ENCODE results near the gene EDRF1. TPM values are rescaled to one million over a fixed set of nuclear protein-coding genes. Genes with fewer than 3 reads are reported as not detected.
A peak's percentile ranks its signal among the peaks of the same experiment; 100 is the strongest.

The EDRF1 gene
- total RNA-seq, 1 experiment from 2014 or later = 63.3 TPM

- no peak overlapping the region for H3K4me2 ChIP-seq (ENCODE audit: low read depth, low read length, poor library complexity, severe bottlenecking)
- no peak overlapping the region for H3K9ac ChIP-seq (ENCODE audit: low read length)
- no peaks in the 10 kb centered on the region for H4K20me1 ChIP-seq (ENCODE audit: insufficient read depth, low read depth, low read length)
- no peak overlapping the region for H3K4me3 ChIP-seq (ENCODE audit: low read length)
- no peak overlapping the region for H2AFZ ChIP-seq (ENCODE audit: low read length)
- no peaks in the 10 kb centered on the region for H3K9me3 ChIP-seq (ENCODE audit: low read length)
- no peak overlapping the region for H3K27ac ChIP-seq (ENCODE audit: low read length)
- peak; percentile 62 for DNase-seq
- no peaks in the 10 kb centered on the region for H3K4me1 ChIP-seq (ENCODE audit: low read length)
- H3K27me3 ChIP-seq (ENCODE audit: low read length) = no peaks in the 10 kb centered on the region
- H3K9me2 ChIP-seq (replicated peaks; ENCODE audit: insufficient read depth, low read length) = no peaks in the 10 kb centered on the region
- no peaks in the 10 kb centered on the region; the same call in 1 of the 2 replicates for H3K79me2 ChIP-seq (ENCODE audit: low read length)
- H3K36me3 ChIP-seq (ENCODE audit: insufficient read depth, low read length) = peaks cover 68% of the 10 kb centered on the region
Observed at GRCh38 chr10:125742465-125742864, 23.0 kb downstream of the EDRF1 start.

GRCh38 chr10:125744909-125745308 is 25.4 kb downstream of the EDRF1 start:
- H3K36me3 ChIP-seq (ENCODE audit: insufficient read depth, low read length) = peaks cover 60% of the 10 kb centered on the region
- no peak overlapping the region for H2AFZ ChIP-seq (ENCODE audit: low read length)
- H3K9ac ChIP-seq (ENCODE audit: low read length) = no peak overlapping the region
- H3K79me2 ChIP-seq (ENCODE audit: low read length) = no peaks in the 10 kb centered on the region; the same call in 1 of the 2 replicates
- H3K4me1 ChIP-seq (ENCODE audit: low read length) = no peaks in the 10 kb centered on the region
- no peaks in the 10 kb centered on the region for H3K9me3 ChIP-seq (ENCODE audit: low read length)
- no peak overlapping the region for H3K4me3 ChIP-seq (ENCODE audit: low read length)
- H3K27ac ChIP-seq (ENCODE audit: low read length) = no peak overlapping the region
- no peaks in the 10 kb centered on the region for H4K20me1 ChIP-seq (ENCODE audit: insufficient read depth, low read depth, low read length)
- DNase-seq = no peak
- H3K4me2 ChIP-seq (ENCODE audit: low read depth, low read length, poor library complexity, severe bottlenecking) = no peak overlapping the region
- H3K27me3 ChIP-seq (ENCODE audit: low read length) = no peaks in the 10 kb centered on the region
- H3K9me2 ChIP-seq (replicated peaks; ENCODE audit: insufficient read depth, low read length) = no peaks in the 10 kb centered on the region

- no peak overlapping the region for H3K4me2 ChIP-seq (ENCODE audit: low read depth, low read length, poor library complexity, severe bottlenecking)
- H3K27me3 ChIP-seq (ENCODE audit: low read length) = no peaks in the 10 kb centered on the region
Observed at GRCh38 chr10:125747417-125747816, 27.9 kb downstream of the EDRF1 start.

GRCh38 chr10:125756196-125756595 is 36.7 kb downstream of the EDRF1 start:
- H3K4me2 ChIP-seq (ENCODE audit: low read depth, low read length, poor library complexity, severe bottlenecking) = no peak overlapping the region
- DNase-seq = no peak
- H3K36me3 ChIP-seq (ENCODE audit: insufficient read depth, low read length) = peaks cover 84% of the 10 kb centered on the region

More at GRCh38 chr10:125747417-125747816, 27.9 kb downstream of the EDRF1 start:
- Histone ChIP-seq H3K9ac (ENCODE audit: low read length) (no peak overlapping the region), H3K4me3 (ENCODE audit: low read length) (no peak overlapping the region), H4K20me1 (ENCODE audit: insufficient read depth, low read depth, low read length) (no peaks in the 10 kb centered on the region; the same call in 1 of the 2 replicates), H3K27ac (ENCODE audit: low read length) (no peak overlapping the region), H3K79me2 (ENCODE audit: low read length) (no peaks in the 10 kb centered on the region), H3K36me3 (ENCODE audit: insufficient read depth, low read length) (peaks cover 72% of the 10 kb centered on the region), H3K4me1 (ENCODE audit: low read length) (no peaks in the 10 kb centered on the region), H3K9me3 (ENCODE audit: low read length) (no peaks in the 10 kb centered on the region), H3K9me2 (replicated peaks; ENCODE audit: insufficient read depth, low read length) (no peaks in the 10 kb centered on the region), H2AFZ (ENCODE audit: low read length) (no peak overlapping the region)
- DNase-seq = no peak

GRCh38 chr10:125756853-125757487 is 37.5 kb downstream of the EDRF1 start:
- H3K9ac ChIP-seq (ENCODE audit: low read length) = no peak overlapping the region
- no peaks in the 10 kb centered on the region for H3K9me3 ChIP-seq (ENCODE audit: low read length)
- H3K27ac ChIP-seq (ENCODE audit: low read length) = no peak overlapping the region
- no peaks in the 10 kb centered on the region for H3K27me3 ChIP-seq (ENCODE audit: low read length)
- peaks cover 33% of the 10 kb centered on the region for H3K79me2 ChIP-seq (ENCODE audit: low read length)
- H3K4me2 ChIP-seq (ENCODE audit: low read depth, low read length, poor library complexity, severe bottlenecking) = no peak overlapping the region
- H3K4me1 ChIP-seq (ENCODE audit: low read length) = no peaks in the 10 kb centered on the region
- no peak overlapping the region for H3K4me3 ChIP-seq (ENCODE audit: low read length)
- DNase-seq = no peak
- H4K20me1 ChIP-seq (ENCODE audit: insufficient read depth, low read depth, low read length) = no peaks in the 10 kb centered on the region; the same call in 1 of the 2 replicates
- H3K9me2 ChIP-seq (replicated peaks; ENCODE audit: insufficient read depth, low read length) = no peaks in the 10 kb centered on the region
- H3K36me3 ChIP-seq (ENCODE audit: insufficient read depth, low read length) = peaks cover 81% of the 10 kb centered on the region
- H2AFZ ChIP-seq (ENCODE audit: low read length) = no peak overlapping the region

More at GRCh38 chr10:125756196-125756595, 36.7 kb downstream of the EDRF1 start:
- H3K79me2 ChIP-seq (ENCODE audit: low read length) = peaks cover 33% of the 10 kb centered on the region
- no peak overlapping the region for H3K4me3 ChIP-seq (ENCODE audit: low read length)
- no peaks in the 10 kb centered on the region for H3K9me2 ChIP-seq (replicated peaks; ENCODE audit: insufficient read depth, low read length)
- no peak overlapping the region for H3K27ac ChIP-seq (ENCODE audit: low read length)
- no peaks in the 10 kb centered on the region for H3K27me3 ChIP-seq (ENCODE audit: low read length)
- no peak overlapping the region for H2AFZ ChIP-seq (ENCODE audit: low read length)
- H3K9me3 ChIP-seq (ENCODE audit: low read length) = no peaks in the 10 kb centered on the region
- H3K9ac ChIP-seq (ENCODE audit: low read length) = no peak overlapping the region
- H3K4me1 ChIP-seq (ENCODE audit: low read length) = no peaks in the 10 kb centered on the region
- H4K20me1 ChIP-seq (ENCODE audit: insufficient read depth, low read depth, low read length) = no peaks in the 10 kb centered on the region; the same call in 1 of the 2 replicates

- no peaks in the 10 kb centered on the region for H3K9me3 ChIP-seq (ENCODE audit: low read length)
- H3K4me3 ChIP-seq (ENCODE audit: low read length) = no peak overlapping the region
- H3K9me2 ChIP-seq (replicated peaks; ENCODE audit: insufficient read depth, low read length) = no peaks in the 10 kb centered on the region
- H2AFZ ChIP-seq (ENCODE audit: low read length) = no peak overlapping the region
- H3K27ac ChIP-seq (ENCODE audit: low read length) = no peak overlapping the region
- H4K20me1 ChIP-seq (ENCODE audit: insufficient read depth, low read depth, low read length) = no peaks in the 10 kb centered on the region
- peaks cover 33% of the 10 kb centered on the region for H3K79me2 ChIP-seq (ENCODE audit: low read length)
- H3K36me3 ChIP-seq (ENCODE audit: insufficient read depth, low read length) = peaks cover 81% of the 10 kb centered on the region
- H3K4me1 ChIP-seq (ENCODE audit: low read length) = no peaks in the 10 kb centered on the region
- no peak overlapping the region for H3K4me2 ChIP-seq (ENCODE audit: low read depth, low read length, poor library complexity, severe bottlenecking)
- no peaks in the 10 kb centered on the region for H3K27me3 ChIP-seq (ENCODE audit: low read length)
- no peak for DNase-seq
- H3K9ac ChIP-seq (ENCODE audit: low read length) = no peak overlapping the region
Observed at GRCh38 chr10:125757742-125758141, 38.2 kb downstream of the EDRF1 start.

GRCh38 chr10:125761961-125762360 is 42.5 kb downstream of the EDRF1 start:
- peaks cover 12% of the 10 kb centered on the region for H3K79me2 ChIP-seq (ENCODE audit: low read length)
- H3K4me3 ChIP-seq (ENCODE audit: low read length) = no peak overlapping the region
- no peak overlapping the region for H3K9ac ChIP-seq (ENCODE audit: low read length)
- peaks cover 68% of the 10 kb centered on the region for H3K36me3 ChIP-seq (ENCODE audit: insufficient read depth, low read length)
- no peaks in the 10 kb centered on the region; the same call in 1 of the 2 replicates for H4K20me1 ChIP-seq (ENCODE audit: insufficient read depth, low read depth, low read length)
- no peaks in the 10 kb centered on the region for H3K27me3 ChIP-seq (ENCODE audit: low read length)
- no peaks in the 10 kb centered on the region for H3K9me2 ChIP-seq (replicated peaks; ENCODE audit: insufficient read depth, low read length)
- DNase-seq = no peak
- no peak overlapping the region for H3K27ac ChIP-seq (ENCODE audit: low read length)
- H3K9me3 ChIP-seq (ENCODE audit: low read length) = no peaks in the 10 kb centered on the region
- no peak overlapping the region for H3K4me2 ChIP-seq (ENCODE audit: low read depth, low read length, poor library complexity, severe bottlenecking)
- no peaks in the 10 kb centered on the region for H3K4me1 ChIP-seq (ENCODE audit: low read length)
- H2AFZ ChIP-seq (ENCODE audit: low read length) = no peak overlapping the region

GRCh38 chr10:125762692-125763648 is 43.5 kb downstream of the EDRF1 start:
- Histone ChIP-seq H3K27ac (ENCODE audit: low read length) (no peak overlapping the region), H3K36me3 (ENCODE audit: insufficient read depth, low read length) (peaks cover 58% of the 10 kb centered on the region), H3K4me1 (ENCODE audit: low read length) (no peaks in the 10 kb centered on the region), H3K4me3 (ENCODE audit: low read length) (no peak overlapping the region), H3K27me3 (ENCODE audit: low read length) (no peaks in the 10 kb centered on the region), H4K20me1 (ENCODE audit: insufficient read depth, low read depth, low read length) (no peaks in the 10 kb centered on the region; the same call in 1 of the 2 replicates), H2AFZ (ENCODE audit: low read length) (no peak overlapping the region), H3K9ac (ENCODE audit: low read length) (no peak overlapping the region), H3K4me2 (ENCODE audit: low read depth, low read length, poor library complexity, severe bottlenecking) (no peak overlapping the region), H3K9me3 (ENCODE audit: low read length) (no peaks in the 10 kb centered on the region), H3K79me2 (ENCODE audit: low read length) (peaks cover 3% of the 10 kb centered on the region), H3K9me2 (replicated peaks; ENCODE audit: insufficient read depth, low read length) (no peaks in the 10 kb centered on the region)
- DNase-seq = no peak
